AG09309 (cell line): Measurements from ENCODE around the gene MDM2.
"Not testable (repeated sequence)": the region's sequence is repeated elsewhere in the genome, so short reads cannot be mapped to it uniquely, and the experiment has no call there.

Experiments used
- DNase-seq: peaks from one replicate; pipeline ENCODE4 v3.0.0-alpha.2; 2010; ENCODE audit warnings: low read depth
- H3K4me3 ChIP-seq: 2 replicates; pipeline ENCODE4 v1.5.1; 2011; ENCODE audit warnings: mild to moderate bottlenecking, low read depth, low read length, moderate library complexity; ENCODE audit not compliant: control insufficient read depth
- TF ChIP-seq, protein P1 (sequence below): IDR thresholded peaks from 2 replicates; pipeline ENCODE4 v1.5.1; 2011; ENCODE audit warnings: mild to moderate bottlenecking, low read depth, low read length, inconsistent platforms; ENCODE audit not compliant: insufficient read depth, control insufficient read depth; ENCODE audit errors: missing control alignments

The MDM2 gene

DNA sequence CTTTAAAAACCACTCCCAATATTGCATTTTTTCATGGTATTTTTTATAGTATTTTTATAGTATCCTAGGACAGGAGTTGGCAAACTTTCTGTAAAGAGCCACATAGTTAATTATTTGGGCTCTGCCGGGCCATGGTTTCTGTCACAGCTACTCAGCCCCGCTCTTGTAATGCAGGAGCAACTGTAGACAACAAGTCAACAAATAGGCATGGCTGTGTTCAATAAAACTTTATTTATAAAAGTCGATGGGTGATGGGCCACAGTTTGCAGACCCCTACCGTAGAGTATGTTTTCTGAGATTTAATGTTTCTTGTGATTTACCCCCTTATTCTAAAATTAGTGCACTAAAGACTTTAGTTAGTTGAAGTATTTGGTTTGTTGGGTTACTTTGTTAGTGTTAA lies 25.5 kb downstream of the MDM2 start:
- TF ChIP-seq, protein P1, sequence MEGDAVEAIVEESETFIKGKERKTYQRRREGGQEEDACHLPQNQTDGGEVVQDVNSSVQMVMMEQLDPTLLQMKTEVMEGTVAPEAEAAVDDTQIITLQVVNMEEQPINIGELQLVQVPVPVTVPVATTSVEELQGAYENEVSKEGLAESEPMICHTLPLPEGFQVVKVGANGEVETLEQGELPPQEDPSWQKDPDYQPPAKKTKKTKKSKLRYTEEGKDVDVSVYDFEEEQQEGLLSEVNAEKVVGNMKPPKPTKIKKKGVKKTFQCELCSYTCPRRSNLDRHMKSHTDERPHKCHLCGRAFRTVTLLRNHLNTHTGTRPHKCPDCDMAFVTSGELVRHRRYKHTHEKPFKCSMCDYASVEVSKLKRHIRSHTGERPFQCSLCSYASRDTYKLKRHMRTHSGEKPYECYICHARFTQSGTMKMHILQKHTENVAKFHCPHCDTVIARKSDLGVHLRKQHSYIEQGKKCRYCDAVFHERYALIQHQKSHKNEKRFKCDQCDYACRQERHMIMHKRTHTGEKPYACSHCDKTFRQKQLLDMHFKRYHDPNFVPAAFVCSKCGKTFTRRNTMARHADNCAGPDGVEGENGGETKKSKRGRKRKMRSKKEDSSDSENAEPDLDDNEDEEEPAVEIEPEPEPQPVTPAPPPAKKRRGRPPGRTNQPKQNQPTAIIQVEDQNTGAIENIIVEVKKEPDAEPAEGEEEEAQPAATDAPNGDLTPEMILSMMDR = no peak
- DNase-seq = no peak
- no peak overlapping the region for H3K4me3 ChIP-seq

DNA sequence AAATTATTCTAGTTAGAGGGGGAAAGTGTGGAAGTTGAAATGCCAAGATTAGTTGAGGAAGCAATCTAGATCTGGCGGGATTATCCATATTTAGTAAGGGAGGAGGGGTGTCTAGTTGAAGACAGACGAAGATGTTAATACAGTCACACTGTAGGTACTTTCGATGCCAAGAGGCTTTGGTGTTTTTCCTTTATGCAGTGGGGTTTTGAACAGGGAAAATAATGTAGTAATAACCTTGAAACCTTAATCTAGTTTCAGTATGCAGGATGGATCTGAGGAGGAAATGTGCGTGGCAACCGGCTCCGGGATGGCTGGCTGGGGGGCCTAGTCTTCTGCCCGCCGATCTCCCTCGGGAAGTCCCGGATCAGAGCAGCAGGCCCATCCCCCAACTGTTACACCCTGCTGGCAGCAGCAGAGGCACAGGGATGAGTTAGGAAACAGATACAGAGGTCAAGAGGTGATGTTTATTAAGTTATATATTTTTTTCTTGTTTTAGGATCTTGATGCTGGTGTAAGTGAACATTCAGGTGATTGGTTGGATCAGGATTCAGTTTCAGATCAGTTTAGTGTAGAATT lies 27.4 kb downstream of the MDM2 start:
- no peak for DNase-seq
- TF ChIP-seq, protein P1 = no peak
- no peak overlapping the region for H3K4me3 ChIP-seq

DNA sequence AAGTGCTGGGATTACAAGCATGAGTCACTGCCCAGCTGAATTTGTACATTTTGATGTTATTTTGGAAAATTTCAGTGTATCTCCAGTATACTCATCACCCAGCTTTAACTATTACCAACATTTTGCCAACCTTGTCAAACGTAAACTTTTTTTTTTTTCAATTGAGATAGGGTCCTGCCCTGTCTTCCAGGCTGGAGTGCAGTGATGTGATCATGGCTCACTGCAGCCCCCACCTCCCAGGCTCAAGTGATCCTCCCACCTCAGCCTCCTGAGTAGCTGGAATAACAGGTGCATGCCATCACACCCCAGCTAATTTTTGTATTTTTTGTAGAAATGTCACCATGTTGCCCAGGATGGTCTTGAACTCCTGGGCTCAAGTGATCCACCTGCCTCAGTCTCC lies 29.2 kb downstream of the MDM2 start:
- H3K4me3 ChIP-seq = no peak overlapping the region
- TF ChIP-seq, protein P1 = no peak
- no peak for DNase-seq

DNA sequence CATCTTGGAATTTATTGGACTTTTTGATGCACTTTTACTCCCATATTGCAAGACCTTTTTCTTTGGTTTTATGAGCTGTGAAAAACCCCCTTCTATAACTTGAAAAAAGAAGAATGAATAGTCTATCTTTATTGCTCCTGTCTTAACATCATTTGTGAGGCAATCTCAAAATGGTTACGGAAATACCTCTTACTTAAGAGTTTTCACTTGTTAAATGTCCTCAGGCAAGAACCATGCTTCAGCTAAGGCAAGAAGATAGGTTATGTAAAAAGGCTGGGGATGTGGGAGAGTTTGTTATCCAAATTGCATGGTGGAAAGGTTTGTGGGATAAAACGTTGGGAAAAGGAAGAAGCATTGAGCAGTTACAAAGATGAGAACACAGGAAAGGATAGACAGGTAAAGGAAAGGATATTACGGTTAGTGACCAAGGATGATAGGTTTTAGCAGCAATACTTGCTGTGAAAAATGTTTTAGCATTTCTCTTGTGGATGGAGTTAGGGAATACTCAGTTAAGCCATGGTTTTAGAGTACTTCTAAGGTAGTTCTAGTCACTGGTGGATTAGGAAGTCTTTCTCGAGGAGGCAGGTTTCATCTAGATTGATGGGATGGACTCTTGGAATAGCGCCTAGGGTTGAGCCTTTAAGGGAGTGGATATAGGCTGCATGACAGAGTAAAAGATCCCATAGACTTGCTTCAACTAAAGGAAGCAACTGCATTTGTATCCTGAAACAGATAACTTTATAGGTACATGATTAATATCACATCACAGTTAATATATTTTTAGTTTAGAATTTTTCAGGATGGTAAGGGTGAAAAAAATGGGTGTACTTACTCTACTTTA lies 30.3 kb downstream of the MDM2 start:
- H3K4me3 ChIP-seq = no peak overlapping the region
- DNase-seq = no peak
- TF ChIP-seq, protein P1 = no peak

DNA sequence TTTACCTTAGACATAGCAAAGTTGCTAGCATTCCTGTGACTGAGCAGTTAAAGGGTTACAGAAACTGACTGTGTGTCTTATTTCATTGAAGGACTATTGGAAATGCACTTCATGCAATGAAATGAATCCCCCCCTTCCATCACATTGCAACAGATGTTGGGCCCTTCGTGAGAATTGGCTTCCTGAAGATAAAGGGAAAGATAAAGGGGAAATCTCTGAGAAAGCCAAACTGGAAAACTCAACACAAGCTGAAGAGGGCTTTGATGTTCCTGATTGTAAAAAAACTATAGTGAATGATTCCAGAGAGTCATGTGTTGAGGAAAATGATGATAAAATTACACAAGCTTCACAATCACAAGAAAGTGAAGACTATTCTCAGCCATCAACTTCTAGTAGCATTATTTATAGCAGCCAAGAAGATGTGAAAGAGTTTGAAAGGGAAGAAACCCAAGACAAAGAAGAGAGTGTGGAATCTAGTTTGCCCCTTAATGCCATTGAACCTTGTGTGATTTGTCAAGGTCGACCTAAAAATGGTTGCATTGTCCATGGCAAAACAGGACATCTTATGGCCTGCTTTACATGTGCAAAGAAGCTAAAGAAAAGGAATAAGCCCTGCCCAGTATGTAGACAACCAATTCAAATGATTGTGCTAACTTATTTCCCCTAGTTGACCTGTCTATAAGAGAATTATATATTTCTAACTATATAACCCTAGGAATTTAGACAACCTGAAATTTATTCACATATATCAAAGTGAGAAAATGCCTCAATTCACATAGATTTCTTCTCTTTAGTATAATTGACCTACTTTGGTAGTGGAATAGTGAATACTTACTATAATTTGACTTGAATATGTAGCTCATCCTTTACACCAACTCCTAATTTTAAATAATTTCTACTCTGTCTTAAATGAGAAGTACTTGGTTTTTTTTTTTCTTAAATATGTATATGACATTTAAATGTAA lies 31.5 kb downstream of the MDM2 start:
- DNase-seq = no peak
- TF ChIP-seq, protein P1 = no peak
- H3K4me3 ChIP-seq = no peak overlapping the region

DNA sequence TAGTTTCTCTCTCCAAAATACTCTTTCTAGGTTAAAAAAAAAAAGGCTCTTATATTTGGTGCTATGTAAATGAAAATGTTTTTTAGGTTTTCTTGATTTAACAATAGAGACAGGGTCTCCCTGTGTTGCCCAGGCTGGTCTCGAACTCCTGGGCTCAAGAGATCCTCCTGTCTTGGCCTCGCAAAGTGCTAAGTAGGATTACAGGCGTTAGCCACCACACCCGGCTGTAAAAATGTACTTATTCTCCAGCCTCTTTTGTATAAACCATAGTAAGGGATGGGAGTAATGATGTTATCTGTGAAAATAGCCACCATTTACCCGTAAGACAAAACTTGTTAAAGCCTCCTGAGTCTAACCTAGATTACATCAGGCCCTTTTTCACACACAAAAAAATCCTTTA lies 33.2 kb downstream of the MDM2 start:
- DNase-seq, H3K4me3 ChIP-seq: not testable (repeated sequence)
